Limb (tissue), 2 donors: ENCODE measurements around the gene MPZL1.
A peak's percentile ranks its signal among the peaks of the same experiment; 100 is the strongest.
"Not testable (repeated sequence)": the region's sequence is repeated elsewhere in the genome, so short reads cannot be mapped to it uniquely, and the experiment has no call there.

Experiments used
- DNase-seq, 2 donors: peaks; one replicate each; pipeline ENCODE4 v3.0.0-alpha.2; 2016; ENCODE audit errors: extremely low spot score in 2 of 2

MPZL1 gene

DNA sequence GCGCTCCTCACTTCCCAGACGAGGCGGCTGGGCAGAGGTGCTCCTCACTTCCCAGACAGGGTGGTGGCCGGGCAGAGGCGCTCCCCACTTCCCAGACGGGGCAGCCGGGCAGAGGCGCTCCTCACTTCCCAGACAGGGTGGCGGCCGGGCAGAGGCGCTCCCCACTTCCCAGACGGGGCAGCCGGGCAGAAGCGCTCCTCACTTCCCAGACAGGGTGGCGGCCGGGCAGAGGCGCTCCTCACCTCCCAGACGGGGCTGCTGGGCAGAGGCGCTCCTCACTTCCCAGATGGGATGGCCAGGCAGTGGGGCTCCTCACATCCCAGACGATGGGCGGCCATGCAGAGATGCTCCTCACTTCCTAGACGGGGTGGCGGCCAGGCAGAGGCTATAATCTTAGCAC, 84.5 kb downstream of the MPZL1 start:
- DNase-seq, result not testable (repeated sequence)

- not testable (repeated sequence) for DNase-seq
These were observed 84.9 kb downstream of the MPZL1 start for GRCh38 chr1:167806676-167807075.

DNA sequence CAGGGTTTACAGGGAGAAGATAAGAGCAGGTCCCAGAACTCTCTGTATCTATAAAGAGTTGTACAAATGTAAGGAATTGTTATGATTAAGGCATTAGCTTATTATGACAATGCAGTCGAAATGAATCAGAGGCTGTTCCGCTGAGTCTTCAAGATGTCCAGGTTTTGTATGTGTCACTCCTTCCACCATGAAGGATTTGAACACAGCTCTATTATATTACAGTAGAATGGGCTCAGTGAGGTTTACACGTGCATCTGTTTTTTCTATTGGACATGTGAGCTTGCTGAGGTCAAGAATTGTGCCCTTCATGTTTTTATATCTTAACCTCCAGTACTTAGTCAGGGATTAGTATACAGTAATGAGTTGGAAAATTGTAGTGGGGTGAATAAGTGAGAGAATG, 86.3 kb downstream of the MPZL1 start:
- no peak for DNase-seq

DNA sequence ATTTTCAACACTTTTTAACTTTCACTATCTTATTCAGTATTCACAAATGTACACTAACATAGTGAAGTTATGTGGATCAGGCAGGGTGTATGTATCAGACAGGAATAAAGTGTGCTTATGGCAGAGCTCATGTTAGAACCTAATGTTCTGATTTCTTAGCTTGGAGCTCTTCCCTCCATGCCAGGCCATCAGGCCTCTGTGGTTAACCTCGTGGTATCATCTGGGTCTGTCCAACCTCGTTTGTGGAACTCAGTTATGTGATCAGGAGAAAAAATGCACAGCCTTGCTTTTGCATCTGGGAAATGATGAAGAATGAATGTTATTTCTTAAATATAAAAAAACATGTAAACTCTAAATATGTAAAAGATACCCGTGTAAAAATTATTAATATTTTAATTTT, 86.9 kb downstream of the MPZL1 start:
- DNase-seq, result no peak

GRCh38 chr1:167812972-167813371, 91.2 kb downstream of the MPZL1 start:
- DNase-seq, result no peak

DNA sequence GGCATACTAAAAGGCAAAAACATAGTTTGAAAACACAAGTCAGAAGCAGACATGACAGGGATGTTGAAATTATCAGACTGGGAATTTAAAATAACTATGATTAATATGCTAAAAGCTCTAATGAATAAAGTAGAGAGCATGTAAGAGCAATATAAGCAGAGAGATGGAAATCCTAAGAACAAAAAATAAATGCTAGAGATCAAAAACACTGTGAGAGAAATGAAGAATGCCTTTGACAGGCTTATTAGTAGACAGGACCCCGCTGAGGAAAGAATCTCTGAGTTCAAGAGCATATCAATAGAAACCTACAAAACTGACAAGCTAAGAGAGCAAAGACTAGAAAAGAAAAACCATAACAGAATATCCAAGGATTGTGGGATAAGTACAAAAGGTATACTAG, 93.9 kb downstream of the MPZL1 start:
- DNase-seq, result no peak

GRCh38 chr1:167819849-167820683, 98.3 kb downstream of the MPZL1 start:
- DNase-seq, result peak; percentile 8 to 67

GRCh38 chr1:167820684-167821355, 99.0 kb downstream of the MPZL1 start:
- DNase-seq, result no peak

DNA sequence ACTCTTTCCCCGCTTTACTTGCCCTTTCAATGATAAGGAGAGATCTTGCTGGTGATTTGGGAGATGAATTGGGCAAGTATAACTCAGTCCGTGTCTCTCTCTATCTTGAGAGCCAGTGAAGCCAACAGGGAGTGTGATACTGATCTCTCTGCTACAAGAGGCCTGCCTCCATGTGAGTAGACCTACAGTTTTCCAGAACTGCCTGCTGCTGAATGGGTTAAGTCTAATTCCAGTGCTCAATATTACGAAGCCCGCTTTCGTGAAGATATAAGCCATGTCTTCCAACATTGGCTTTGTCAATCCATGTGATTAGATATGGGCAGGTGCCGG, 99.5 kb downstream of the MPZL1 start:
- no peak for DNase-seq

- no peak for DNase-seq
These were observed 100.3 kb downstream of the MPZL1 start for GRCh38 chr1:167821969-167822685.

DNA sequence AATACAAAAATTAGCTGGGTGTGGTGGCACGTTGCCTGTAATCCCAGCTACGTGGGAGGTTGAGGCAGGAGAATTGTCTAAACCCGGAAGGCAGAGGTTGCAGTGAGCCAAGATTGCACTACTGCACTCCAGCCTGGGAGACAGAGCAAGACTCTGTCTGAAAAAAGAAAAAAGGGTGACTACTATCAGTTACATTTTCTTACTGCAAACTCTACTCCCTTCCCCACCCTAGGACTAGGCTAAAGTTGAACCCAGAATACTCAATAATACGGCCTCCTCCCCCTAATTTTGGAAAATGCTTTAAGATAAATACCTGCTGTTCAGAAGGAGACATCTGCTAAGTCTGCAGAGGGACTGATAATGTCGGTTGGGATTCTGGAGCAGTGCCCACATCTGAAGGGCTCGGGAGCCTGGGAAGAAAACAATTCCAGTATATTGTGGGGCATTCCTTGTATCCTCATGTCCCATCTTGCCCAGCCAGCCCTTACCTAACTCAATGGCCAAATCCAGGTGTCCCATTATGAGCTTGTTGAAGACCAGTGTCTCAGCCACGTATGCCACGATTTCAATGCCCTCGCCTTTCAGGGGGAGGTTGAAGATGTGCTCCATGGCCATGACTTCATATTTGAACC, 102.5 kb downstream of the MPZL1 start:
- DNase-seq, result no peak

DNA sequence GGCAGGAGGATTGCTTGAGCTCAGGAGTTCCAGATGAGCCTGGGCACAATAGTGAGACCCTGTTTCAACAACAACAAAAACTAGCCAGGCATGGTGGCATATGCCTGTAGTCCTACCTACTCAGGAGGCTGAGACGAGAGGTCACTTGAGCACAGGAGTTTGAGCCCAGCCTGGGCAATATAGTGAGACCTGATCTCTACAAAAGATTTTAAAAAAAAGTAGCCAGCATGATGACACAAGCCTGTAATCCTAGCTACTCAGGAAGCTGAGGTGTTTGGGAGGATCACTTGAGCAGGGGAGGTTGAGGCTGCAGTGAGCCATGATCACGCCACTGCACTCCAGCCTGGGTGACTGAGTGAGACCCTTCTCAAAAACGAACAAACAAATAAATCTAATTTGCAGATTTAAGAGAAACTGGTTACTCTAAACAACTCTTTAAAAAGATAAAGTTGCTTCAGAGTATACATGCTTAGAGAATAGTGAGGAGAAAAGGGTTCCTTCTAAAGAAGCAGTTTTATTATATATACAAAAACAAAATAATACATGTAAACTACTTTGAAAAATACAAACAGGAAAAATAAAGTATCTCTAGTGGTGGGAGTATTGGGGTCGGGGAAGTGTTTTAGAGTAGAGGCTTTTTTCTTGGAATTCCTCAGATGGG, 103.8 kb downstream of the MPZL1 start:
- no peak for DNase-seq

DNA sequence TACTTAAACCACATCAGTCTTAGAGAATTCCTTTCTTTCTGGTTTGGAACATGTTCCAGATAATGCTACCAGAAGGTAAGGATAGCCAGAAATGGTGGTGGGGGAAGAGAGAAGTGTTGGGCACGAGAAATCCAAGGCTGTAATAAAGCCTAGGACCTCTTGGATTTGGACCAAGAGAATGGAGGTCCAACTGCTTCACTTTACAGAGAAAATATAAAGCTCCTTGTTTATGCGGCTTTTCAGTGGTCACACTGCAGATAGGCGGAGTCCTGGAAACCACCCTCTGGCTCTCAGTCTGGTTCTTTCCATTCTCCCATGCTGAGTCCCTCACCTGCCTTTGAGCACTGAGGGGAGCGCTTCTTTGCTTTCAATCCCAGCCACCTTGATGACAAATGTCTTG, 104.3 kb downstream of the MPZL1 start:
- no peak for DNase-seq

DNA sequence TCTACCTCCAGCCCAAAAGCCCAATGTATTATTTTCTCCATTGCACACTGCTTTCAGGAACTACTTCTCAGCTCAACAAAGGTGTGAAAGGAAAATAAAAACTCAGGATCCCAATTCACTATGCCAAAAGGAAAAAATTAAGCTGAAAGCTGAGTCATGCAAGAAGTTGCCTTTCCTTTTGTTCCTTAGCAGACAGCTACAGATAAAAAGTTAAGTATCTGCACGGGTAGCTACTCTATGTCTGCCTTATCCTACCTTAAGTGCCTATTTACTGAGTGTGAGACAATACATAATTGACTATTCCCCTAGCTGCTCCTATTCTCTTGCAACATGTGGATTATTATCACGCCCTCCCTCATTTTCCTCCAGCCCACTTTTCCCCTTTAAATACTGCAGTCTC, 108.1 kb downstream of the MPZL1 start:
- no peak for DNase-seq

DNA sequence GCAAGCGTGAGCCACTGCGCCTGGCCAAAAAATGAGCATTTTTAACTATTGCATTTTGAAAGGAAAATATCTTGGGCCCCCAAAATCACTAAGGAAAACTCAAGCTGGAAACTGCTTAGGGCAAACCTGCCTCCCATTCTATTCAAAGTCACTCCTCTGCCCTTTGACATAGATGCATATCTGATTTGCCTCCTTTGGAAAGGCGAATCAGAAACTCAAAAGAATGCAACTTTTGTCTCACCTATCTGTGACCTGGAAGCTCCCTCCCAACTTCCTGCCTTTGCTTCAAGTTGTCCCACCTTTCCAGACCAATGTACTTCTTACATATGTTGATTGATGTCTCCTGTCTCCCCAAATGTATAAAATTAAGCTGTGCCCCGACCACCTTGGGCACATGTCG, 108.9 kb downstream of the MPZL1 start:
- not testable (repeated sequence) for DNase-seq

DNA sequence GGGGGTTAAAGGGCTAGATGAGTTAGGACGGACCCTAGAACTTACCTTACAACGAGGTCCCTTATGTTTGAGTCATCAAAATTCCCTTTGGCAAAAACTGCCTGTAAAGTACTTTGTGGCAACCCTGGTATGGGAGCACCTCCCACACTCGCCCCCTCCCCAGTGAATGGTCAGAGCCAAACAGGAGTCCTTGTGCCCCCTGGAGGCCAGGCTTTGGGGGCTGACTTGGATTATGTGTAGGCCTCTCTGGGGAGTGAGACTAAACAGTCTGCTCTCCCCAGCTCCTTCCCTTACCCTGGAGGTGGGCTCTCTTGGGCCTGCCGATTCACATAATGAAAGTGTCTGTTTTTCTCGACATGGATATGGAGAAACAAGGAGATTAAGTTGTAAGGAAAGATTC, 110.9 kb downstream of the MPZL1 start:
- no peak for DNase-seq

DNA sequence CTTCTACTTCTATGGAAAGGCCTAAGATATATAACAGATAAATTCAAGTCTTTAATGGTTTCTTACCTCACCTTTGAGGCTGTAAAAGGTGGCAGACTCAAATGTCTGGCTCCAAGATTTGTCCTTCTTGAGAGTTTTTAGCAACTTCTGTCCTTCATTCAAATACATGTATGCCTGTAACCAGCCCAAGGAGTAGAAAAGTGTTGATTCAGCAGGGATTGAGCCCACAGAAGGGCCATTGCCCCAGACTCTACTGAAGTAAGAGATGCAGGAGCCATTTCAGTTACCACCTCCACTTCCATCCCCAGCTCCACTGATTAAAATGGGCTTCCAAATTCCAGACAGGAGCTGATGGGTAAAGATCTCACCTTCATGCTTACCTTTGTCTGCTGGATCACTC, 112.1 kb downstream of the MPZL1 start:
- no peak for DNase-seq

- DNase-seq, result no peak
These were observed 114.4 kb downstream of the MPZL1 start for GRCh38 chr1:167836197-167836596.

- no peak for DNase-seq
These were observed 115.5 kb downstream of the MPZL1 start for GRCh38 chr1:167837326-167837725.

DNA sequence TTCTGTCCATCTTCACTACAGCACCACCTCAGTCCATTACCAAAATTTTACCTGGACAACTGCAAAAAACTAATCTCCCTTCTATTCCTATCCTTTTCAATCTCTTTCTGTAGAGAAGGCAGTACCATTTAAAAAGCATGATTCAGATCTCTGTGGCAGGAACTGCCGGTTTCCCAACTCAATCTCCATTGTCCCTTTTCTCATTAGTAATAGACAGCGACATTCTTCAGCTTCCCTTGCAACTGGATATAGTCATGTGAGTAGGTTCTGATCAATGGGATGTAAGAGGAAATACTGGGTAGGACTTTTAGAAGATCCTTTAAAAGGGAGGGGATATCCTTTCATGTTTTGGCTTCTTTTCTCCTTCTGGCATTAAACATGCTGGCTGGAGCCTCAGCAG, 117.2 kb downstream of the MPZL1 start:
- DNase-seq, result no peak
